Mesendoderm (in vitro differentiated cells): ENCODE results near the gene SPECC1.

Source experiments
- DNase-seq: peaks from one replicate; pipeline ENCODE4 v3.0.0; 2013
- H2AK5ac ChIP-seq: 2 replicates; pipeline ENCODE4 v1.6.1; 2013; ENCODE audit warnings: low read length, inconsistent platforms
- H2BK120ac ChIP-seq: 2 replicates; pipeline ENCODE4 v1.6.1; 2013; ENCODE audit warnings: low read depth, mild to moderate bottlenecking, low read length, moderate library complexity, mixed read lengths
- H2BK15ac ChIP-seq: replicated peaks from 2 replicates; pipeline ENCODE4 v1.6.1; 2013; ENCODE audit warnings: low read depth, mild to moderate bottlenecking, moderate library complexity
- H2BK5ac ChIP-seq: 2 replicates; pipeline ENCODE4 v1.6.1; 2013; ENCODE audit warnings: low read length, inconsistent platforms
- H3K18ac ChIP-seq: 2 replicates; pipeline ENCODE4 v1.6.1; 2013; ENCODE audit warnings: mild to moderate bottlenecking, low read length, mixed read lengths
- H3K23ac ChIP-seq: one replicate; pipeline ENCODE4 v1.6.1; 2013; ENCODE audit warnings: low read length
- H3K27ac ChIP-seq: 2 replicates; pipeline ENCODE4 v1.5.1; 2013; ENCODE audit warnings: low read depth, mild to moderate bottlenecking, inconsistent platforms, low read length, moderate library complexity
- H3K27me3 ChIP-seq: 2 replicates; pipeline ENCODE4 v1.6.1; 2013; ENCODE audit warnings: low read length, control low read depth, mild to moderate bottlenecking, inconsistent platforms; ENCODE audit not compliant: insufficient read depth, poor library complexity
- H3K36me3 ChIP-seq: 2 replicates; pipeline ENCODE4 v1.6.1; 2013; ENCODE audit warnings: low read length, inconsistent platforms; ENCODE audit not compliant: control insufficient read depth, insufficient read depth
- H3K4ac ChIP-seq: one replicate; pipeline ENCODE4 v1.6.1; 2013; ENCODE audit warnings: low read depth, mild to moderate bottlenecking, low read length, moderate library complexity
- H3K4me1 ChIP-seq: 2 replicates; pipeline ENCODE4 v1.6.1; 2013; ENCODE audit warnings: low read depth, low read length, inconsistent platforms; ENCODE audit not compliant: control insufficient read depth
- H3K4me2 ChIP-seq: 2 replicates; pipeline ENCODE4 v1.6.1; 2013; ENCODE audit warnings: low read length
- H3K4me3 ChIP-seq: 2 replicates; pipeline ENCODE4 v1.5.1; 2013; ENCODE audit warnings: mild to moderate bottlenecking, low read length
- H3K56ac ChIP-seq: one replicate; pipeline ENCODE4 v1.6.1; 2013; ENCODE audit warnings: low read length
- H3K79me1 ChIP-seq: 2 replicates; pipeline ENCODE4 v1.6.1; 2013; ENCODE audit warnings: low read length, inconsistent platforms
- H3K79me2 ChIP-seq: 2 replicates; pipeline ENCODE4 v1.6.1; 2013; ENCODE audit warnings: mild to moderate bottlenecking, low read length; ENCODE audit not compliant: control insufficient read depth, insufficient read depth
- H3K9ac ChIP-seq: 2 replicates; pipeline ENCODE4 v1.6.1; 2013; ENCODE audit warnings: low read length, inconsistent platforms
- H4K5ac ChIP-seq: one replicate; pipeline ENCODE4 v1.6.1; 2013; ENCODE audit warnings: low read length
- H4K8ac ChIP-seq: one replicate; pipeline ENCODE4 v1.6.1; 2013; ENCODE audit warnings: low read depth, mild to moderate bottlenecking, control low read depth, low read length, moderate library complexity
- WGBS: extraction: QIAGEN DNeasy Blood & Tissue Kit; methylation state at CpG from one replicate; pipeline ENCODE4 v1.1.7; 2013; ENCODE audit warnings: low lambda C conversion rate, missing lambda C conversion rate; ENCODE audit not compliant: insufficient coverage; ENCODE audit errors: extremely low coverage; 5-methylcytosine and 5-hydroxymethylcytosine counted together

SPECC1 gene

DNA sequence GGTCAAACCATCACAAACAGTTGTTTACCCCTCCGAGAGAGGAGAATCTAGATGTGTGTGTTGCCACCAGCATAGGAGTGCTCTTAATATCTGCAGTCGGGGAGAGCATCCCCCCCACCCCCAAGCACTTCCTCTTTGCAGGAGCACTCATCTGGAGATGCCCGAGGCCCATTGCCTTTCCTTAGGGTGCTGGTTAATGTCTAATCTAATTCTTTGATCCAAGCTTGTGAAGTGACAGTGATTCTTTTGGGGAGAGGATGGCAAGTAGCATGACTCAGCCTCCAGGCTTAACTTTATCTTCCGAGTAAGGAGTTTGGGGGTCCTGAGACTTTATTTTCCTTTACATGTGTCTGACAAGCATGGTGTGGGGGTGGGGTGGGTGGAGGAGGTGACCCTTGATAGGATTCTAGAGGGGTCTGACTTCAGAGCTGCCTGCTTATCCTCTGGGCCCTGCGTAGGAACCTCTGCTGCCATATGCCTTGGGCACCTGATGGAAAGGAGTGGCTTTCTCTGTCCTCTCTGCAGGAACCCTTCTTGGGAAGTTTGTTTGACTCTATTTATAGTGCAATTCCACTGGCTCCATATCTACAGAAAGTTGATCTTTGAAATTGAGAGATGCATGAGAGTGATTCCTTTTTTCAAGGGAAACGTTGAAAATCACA is 207.1 kb downstream of the SPECC1 start:
- Histone ChIP-seq H3K4me3 (no peak overlapping the region), H2BK15ac (no peak overlapping the region), H3K27ac (no peak overlapping the region), H3K27me3 (no peaks in the 10 kb centered on the region), H2BK5ac (no peak overlapping the region), H3K36me3 (no peaks in the 10 kb centered on the region), H3K79me2 (peaks cover 3% of the 10 kb centered on the region), H3K18ac (no peak overlapping the region), H2BK120ac (no peak overlapping the region), H2AK5ac (no peak overlapping the region), H3K56ac (no peak overlapping the region), H3K79me1 (peaks cover 6% of the 10 kb centered on the region), H3K9ac (no peak overlapping the region), H3K4ac (no peak overlapping the region), H4K5ac (no peak overlapping the region), H3K23ac (peak overlapping the region; percentile 29), H3K4me2 (no peak overlapping the region), H3K4me1 (peaks cover 2% of the 10 kb centered on the region), H4K8ac (no peak overlapping the region)
- no CpG with 5 or more reads among the region's 6 CpGs for WGBS
- DNase-seq: peak; percentile 21

DNA sequence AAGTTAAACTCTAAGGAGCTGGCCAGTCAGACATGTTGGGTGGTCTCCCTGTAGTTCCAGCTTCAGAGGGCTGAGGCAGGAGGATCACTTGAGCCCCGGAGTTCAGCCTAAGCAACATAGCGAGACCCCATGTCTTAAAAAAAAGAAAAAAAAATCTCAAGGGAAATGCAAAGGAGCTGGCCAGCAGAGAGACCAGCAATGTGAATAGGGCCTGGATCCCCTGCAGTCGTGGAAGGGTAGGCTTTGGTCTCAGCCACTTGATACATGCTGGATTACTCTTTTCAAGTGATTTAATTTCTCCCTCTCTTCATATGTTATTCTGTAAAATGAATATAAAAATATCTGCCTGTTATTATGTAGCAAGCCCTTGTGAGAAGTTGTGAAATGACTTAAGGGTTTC is 207.7 kb downstream of the SPECC1 start:
- Histone ChIP-seq H3K4me2 (no peak overlapping the region), H4K8ac (no peak overlapping the region), H3K56ac (no peak overlapping the region), H2AK5ac (no peak overlapping the region), H3K4ac (no peak overlapping the region), H3K27ac (no peak overlapping the region), H3K79me1 (peaks cover 3% of the 10 kb centered on the region), H2BK5ac (no peak overlapping the region), H3K23ac (no peak overlapping the region), H3K4me3 (no peak overlapping the region), H3K79me2 (peaks cover 3% of the 10 kb centered on the region), H3K36me3 (no peaks in the 10 kb centered on the region), H3K18ac (no peak overlapping the region), H4K5ac (no peak overlapping the region), H3K27me3 (no peaks in the 10 kb centered on the region), H2BK15ac (no peak overlapping the region), H3K9ac (no peak overlapping the region), H2BK120ac (no peak overlapping the region), H3K4me1 (peaks cover 2% of the 10 kb centered on the region)
- no CpG with 5 or more reads among the region's 3 CpGs for WGBS
- no peak for DNase-seq

- H3K56ac ChIP-seq: no peak overlapping the region
- H3K79me2 ChIP-seq: peaks cover 3% of the 10 kb centered on the region
- no peak overlapping the region for H2BK5ac ChIP-seq
- H3K27ac ChIP-seq: no peak overlapping the region
- H3K23ac ChIP-seq: no peak overlapping the region
- no peak overlapping the region for H4K8ac ChIP-seq
- H4K5ac ChIP-seq: no peak overlapping the region
- H3K36me3 ChIP-seq: no peaks in the 10 kb centered on the region
- H3K4me1 ChIP-seq: peaks cover 2% of the 10 kb centered on the region
- no peak overlapping the region for H3K18ac ChIP-seq
- WGBS: no CpG with 5 or more reads among the region's 4 CpGs
- H3K27me3 ChIP-seq: no peaks in the 10 kb centered on the region
- H2BK15ac ChIP-seq: no peak overlapping the region
- no peak overlapping the region for H3K4ac ChIP-seq
- H2AK5ac ChIP-seq: no peak overlapping the region
- no peak overlapping the region for H3K9ac ChIP-seq
- H3K4me3 ChIP-seq: no peak overlapping the region
- no peak for DNase-seq
- peaks cover 3% of the 10 kb centered on the region for H3K79me1 ChIP-seq
- no peak overlapping the region for H3K4me2 ChIP-seq
- H2BK120ac ChIP-seq: no peak overlapping the region
These were observed 208.5 kb downstream of the SPECC1 start for GRCh38 chr17:20217677-20218076.

GRCh38 chr17:20218272-20218671 is 209.1 kb downstream of the SPECC1 start:
- WGBS: no CpG with 5 or more reads among the region's 3 CpGs
- DNase-seq: no peak
- no peak overlapping the region for H3K4me3 ChIP-seq

DNA sequence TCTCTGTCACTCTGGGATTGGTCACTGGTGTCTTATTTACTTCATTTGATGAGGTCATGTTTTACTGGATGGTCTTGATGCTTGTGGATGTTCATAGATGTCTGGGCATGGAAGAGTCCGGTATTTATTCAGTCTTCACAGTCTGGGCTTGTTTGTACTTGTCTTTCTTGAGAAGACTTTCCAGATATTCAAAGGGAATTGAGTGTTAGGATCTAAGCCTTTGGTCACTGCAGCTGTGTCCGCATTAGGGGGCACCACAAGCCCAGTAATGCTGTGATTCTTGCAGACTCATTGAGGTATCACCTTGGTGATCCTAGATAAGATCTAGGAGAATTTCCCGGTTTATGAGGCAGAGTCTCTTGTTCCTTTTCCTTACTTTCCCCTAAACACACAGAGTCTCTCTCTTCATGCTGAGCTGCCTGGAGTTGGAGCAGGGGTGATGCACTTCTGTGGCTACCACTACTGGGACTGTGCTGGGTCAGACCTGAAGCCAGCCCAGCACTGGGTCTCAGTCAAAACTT is 214.7 kb downstream of the SPECC1 start:
- Histone ChIP-seq H3K56ac (peak overlapping the region; percentile 37), H3K79me2 (peaks cover 4% of the 10 kb centered on the region), H3K23ac (no peak overlapping the region), H3K4ac (no peak overlapping the region), H4K5ac (no peak overlapping the region), H3K4me1 (peaks cover 8% of the 10 kb centered on the region), H2BK15ac (no peak overlapping the region), H4K8ac (no peak overlapping the region), H2BK5ac (no peak overlapping the region), H3K9ac (no peak overlapping the region), H2BK120ac (no peak overlapping the region), H3K27ac (no peak overlapping the region), H3K4me2 (no peak overlapping the region), H2AK5ac (no peak overlapping the region), H3K18ac (no peak overlapping the region), H3K79me1 (peaks cover 8% of the 10 kb centered on the region), H3K27me3 (no peaks in the 10 kb centered on the region), H3K4me3 (no peak overlapping the region), H3K36me3 (no peaks in the 10 kb centered on the region)
- WGBS: no CpG with 5 or more reads among the region's 3 CpGs
- peak; percentile 88 for DNase-seq

More at GRCh38 chr17:20218272-20218671, 209.1 kb downstream of the SPECC1 start:
- H2BK5ac ChIP-seq: no peak overlapping the region
- H3K23ac ChIP-seq: no peak overlapping the region
- H3K36me3 ChIP-seq: no peaks in the 10 kb centered on the region
- no peak overlapping the region for H3K4ac ChIP-seq
- no peak overlapping the region for H4K5ac ChIP-seq
- no peak overlapping the region for H2BK120ac ChIP-seq
- peaks cover 2% of the 10 kb centered on the region for H3K4me1 ChIP-seq
- H2AK5ac ChIP-seq: no peak overlapping the region
- peaks cover 3% of the 10 kb centered on the region for H3K79me2 ChIP-seq
- no peak overlapping the region for H4K8ac ChIP-seq
- H3K18ac ChIP-seq: no peak overlapping the region
- no peak overlapping the region for H3K56ac ChIP-seq
- H3K4me2 ChIP-seq: no peak overlapping the region
- no peak overlapping the region for H2BK15ac ChIP-seq
- no peak overlapping the region for H3K9ac ChIP-seq
- no peak overlapping the region for H3K27ac ChIP-seq
- H3K27me3 ChIP-seq: no peaks in the 10 kb centered on the region
- H3K79me1 ChIP-seq: peaks cover 3% of the 10 kb centered on the region

GRCh38 chr17:20224379-20224778 is 215.2 kb downstream of the SPECC1 start:
- Histone ChIP-seq H3K27ac (no peak overlapping the region), H2BK120ac (no peak overlapping the region), H3K4ac (no peak overlapping the region), H3K27me3 (no peaks in the 10 kb centered on the region), H3K4me3 (no peak overlapping the region), H3K56ac (peak overlapping the region; percentile 37), H4K5ac (no peak overlapping the region), H4K8ac (no peak overlapping the region), H2BK15ac (no peak overlapping the region), H3K9ac (no peak overlapping the region), H3K4me1 (peaks cover 8% of the 10 kb centered on the region), H3K18ac (no peak overlapping the region), H2AK5ac (no peak overlapping the region), H3K79me1 (peaks cover 8% of the 10 kb centered on the region), H3K36me3 (no peaks in the 10 kb centered on the region), H2BK5ac (no peak overlapping the region), H3K79me2 (peaks cover 4% of the 10 kb centered on the region), H3K4me2 (no peak overlapping the region), H3K23ac (no peak overlapping the region)
- no CpG with 5 or more reads among the region's 3 CpGs for WGBS
- DNase-seq: no peak
